Hypothalamus (tissue), 51 donors: ENCODE measurements around the gene EEF2.

ENCODE experiments used
- DNase-seq, 51 donors: peaks; one replicate each; lab custom pipeline; 2025; lab: John Stamatoyannopoulos, UW

The EEF2 gene

DNA sequence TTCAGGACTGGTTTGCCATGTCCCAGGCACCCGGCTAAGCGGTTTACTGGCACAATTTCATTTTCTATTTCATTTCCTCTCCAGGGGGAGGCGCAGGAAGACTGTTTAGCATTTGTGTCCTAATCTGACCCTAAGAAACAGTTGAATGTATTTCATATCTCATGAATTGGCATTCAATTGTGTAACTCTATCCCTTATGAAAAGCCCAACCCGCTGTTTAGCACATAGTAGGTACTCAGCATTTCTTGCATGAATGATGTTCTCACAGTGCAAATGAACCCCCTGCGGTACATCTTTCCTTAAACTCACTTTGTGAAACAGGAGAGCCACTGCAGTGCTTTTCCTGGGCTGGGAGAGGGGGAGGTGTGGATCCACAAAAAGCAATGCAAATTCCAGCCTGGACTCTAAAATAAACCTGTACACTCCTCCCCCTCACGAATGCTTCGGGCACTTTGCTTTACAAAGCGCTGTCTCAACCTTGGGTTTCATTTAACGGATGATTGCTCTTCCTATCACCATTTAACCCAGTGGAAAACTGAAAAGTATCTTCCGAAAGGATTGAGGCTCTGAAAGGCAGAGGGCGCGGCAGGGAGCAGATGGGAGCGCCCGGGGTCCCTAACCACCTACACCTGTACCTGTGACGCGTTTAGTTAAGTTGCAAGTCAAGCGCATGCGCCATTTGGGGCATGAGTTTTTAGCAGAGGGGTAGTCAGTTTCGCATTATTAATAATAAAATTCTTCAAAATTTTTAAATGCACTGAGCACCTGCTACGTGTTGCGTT is 1.2 kb upstream of the EEF2 start:
- peak in 28 of 51 donors; percentile 6 to 82 (median 43) for DNase-seq

DNA sequence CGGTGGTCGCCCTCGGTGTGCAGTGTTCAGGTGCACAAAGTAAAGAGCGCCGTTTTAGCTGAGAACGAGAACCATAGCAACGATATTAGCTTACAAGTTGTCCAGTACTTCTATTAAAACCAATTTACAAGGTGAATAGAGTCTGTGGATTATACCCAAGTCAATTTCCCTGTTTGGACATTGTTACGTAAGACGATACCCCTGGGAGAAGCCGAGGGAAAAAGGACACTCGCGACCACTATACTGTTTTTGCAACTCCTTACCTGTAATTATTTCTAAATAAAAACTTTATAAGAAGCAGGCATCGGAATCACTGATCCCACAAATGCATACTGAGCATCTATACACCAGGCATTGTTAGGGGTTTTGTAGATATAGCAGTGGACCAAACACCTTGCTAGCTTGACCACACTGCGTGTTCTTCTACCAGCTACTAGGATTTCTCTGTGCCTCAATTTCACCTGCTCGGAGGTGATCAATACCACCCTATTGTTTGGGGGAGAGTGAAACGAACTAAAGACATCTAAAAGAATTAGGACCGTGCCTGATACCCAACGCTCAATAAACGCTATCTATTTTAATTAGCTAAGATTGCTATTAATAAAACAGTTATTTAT is 488 bp upstream of the EEF2 start:
- no peak for DNase-seq

DNA sequence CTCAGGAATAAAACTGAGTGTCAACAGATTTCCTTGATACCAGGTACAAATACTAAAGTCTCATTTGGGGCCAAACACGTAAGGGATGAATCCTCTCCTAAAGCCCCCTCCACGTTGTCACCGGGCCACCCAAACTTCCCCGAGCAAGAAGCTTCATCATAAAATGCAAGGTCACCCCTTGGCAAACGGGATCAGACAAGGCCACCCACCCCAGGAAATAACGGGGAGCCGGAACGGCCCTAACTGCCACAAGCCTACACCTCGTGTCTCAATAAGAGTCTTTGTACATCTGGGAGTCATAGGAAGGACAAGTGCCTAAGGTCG is 717 bp downstream of the EEF2 start:
- peak in 2 of 51 donors; percentile 40 to 77 for DNase-seq

- DNase-seq, result peak in 1 of 51 donors; percentile 30
Measured at GRCh38 chr19:3983936-3984583, 1.2 kb downstream of the EEF2 start.

- no peak for DNase-seq
Measured at GRCh38 chr19:3983542-3983914, 1.7 kb downstream of the EEF2 start.

- DNase-seq, result peak in 2 of 51 donors; percentile 11 to 14
Measured at GRCh38 chr19:3982701-3983541, 2.3 kb downstream of the EEF2 start.

DNA sequence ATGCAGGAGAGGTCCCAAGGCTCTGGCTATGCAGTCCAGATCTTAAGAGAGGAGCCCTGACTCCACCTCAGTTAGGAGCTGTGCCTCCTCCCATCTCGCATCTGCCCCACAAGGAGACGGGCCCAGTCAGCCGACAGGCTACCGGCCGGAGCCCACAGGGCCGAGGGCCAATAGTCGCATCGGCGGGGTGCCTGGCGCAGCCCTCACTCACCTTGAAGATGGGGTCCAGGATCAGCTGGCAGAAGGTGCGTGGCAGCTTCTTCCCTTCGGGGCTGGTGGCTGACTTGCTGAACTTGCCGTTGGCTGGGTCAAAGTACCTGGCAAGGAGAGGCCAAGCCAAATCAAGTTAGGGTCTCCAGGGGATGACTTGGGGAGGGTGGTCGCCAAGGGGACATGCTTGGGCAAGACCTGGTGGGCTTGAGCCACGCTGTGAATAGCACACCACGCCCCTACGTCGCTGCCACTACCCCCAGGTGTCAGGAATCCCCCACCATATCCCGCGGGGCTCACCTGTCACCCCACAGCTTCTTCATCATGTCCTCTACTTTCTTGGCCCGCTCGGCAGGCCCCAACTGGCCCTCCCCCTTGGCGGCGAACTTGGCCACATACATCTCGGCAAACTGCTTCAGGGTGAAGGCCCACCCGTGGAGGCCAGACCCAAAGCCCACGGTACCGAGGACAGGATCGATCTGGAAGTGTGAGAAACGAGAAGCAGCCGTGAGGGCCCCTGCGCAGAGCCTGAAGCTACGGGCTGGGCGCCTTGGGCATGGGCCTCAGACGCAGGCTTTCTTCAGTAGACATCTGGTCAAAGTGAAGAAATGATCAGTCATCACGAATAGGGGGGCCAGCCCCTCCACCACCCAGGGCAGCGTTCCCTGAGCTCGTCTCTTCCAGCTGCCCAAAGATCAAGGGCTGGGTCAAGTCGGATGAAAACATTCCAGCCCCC is 3.3 kb downstream of the EEF2 start:
- no peak for DNase-seq

DNA sequence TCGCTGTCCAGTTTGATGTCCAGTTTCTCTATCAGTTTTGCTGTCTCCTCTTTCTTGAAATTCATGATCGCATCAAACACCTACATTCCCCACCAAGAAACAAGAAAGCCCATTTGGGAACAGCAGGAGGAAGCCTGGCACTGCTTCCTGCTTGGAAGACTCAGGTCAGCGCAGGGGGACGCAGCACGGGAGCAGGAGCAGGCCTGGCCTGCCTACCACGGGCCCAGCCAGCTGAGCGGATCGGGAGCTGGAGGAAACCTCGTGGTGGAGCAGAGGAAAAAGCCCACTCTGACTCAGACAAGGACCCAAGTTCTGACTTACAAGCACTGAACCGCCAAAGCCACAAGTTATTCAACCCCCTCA is 3.9 kb downstream of the EEF2 start:
- no peak for DNase-seq

DNA sequence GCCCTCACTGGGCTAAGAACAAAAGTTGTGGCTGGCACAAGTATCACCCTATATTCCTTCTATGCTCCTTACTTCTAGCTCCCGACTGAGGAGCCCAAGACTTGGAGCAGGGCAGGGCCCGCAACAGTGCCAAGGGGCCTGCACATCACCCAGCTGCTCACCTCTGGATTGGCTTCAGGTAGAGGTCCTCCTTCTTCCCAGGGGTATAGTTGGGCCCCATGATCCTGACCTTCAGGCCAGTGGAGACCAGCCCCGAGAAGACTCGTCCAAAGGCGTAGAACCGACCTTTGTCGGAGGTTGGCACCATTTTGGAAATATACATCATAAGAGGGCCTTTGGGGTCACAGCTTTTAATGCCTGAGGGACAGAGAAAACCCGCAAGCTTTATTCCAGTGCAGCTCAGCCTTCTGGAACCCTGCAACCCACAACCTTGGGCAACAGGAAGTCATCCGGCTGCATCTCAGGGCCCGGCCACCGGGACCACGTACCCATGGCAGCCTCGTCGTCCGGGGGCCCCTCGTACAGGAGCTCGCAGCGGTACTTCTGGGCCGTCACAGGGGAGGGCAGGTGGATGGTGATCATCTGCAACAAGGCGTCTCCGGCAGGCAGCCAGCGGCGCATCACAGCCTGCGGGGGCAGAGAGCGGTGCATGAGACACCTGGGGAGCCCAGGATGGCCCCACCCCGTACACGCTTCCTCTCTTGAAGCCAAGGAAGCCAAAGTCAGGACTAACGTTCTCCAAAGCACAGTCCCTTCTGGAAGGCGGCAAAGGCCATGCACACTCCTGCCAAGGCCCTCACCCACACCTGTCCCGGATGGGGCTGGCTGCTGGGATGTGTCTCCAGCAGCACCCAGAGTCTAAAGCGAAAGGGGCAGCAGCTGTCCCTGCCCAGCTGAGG is 4.7 kb downstream of the EEF2 start:
- DNase-seq, result no peak

DNA sequence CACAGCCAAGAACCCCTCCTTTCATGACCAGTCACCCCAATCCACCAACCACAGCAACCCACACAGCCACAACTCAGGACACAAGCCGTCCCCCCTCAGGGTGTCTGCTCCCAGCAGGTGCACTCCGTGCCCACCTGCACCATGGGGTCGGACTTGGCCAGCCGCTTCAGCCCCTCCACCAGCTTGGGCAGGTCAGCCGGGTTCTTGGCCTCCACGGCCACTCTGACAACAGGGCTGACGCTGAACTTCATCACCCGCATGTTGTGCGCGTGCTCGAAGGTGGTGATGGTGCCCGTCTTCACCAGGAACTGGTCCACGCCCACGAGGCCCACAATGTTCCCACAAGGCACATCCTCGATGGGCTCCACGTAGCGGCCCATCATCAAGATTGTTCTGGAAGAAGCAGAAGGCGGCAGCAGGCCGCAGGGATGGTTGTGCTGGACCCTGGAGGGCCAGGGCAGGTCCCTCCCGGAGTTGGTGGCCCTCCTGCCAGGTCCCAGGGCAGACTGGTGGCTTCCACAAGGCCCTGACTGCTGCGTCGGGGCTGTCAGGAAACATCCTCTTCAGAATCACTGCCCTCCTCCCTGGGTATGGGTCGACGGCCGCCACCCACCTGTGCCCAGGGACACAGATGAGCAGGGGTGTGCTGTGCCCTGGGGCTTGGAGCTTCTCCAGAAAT is 5.5 kb downstream of the EEF2 start:
- no peak for DNase-seq

DNA sequence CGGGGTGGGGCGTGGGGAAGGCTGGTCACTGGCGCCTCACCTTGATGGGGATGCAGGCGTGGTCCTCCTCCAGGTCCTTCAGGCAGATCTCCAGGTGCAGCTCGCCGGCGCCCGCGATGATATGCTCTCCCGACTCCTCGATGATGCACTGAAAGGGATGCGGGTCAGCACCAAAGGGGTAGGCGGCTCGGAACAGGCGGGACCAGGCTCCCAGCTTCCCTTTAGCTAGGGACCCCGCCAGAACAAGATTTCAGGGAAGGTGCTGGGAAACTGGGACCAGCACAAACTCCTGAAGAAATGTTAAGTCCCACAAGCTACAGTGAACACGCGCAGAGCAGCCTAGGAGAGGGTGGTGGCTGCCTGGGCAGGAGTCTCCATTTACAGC is 6.0 kb downstream of the EEF2 start:
- DNase-seq, result no peak

- DNase-seq, result no peak
Measured at GRCh38 chr19:3978145-3978544, 7.1 kb downstream of the EEF2 start.

GRCh38 chr19:3977242-3978143 is 7.8 kb downstream of the EEF2 start:
- DNase-seq, result no peak

- DNase-seq, result no peak
Measured at GRCh38 chr19:3976495-3977241, 8.6 kb downstream of the EEF2 start.

DNA sequence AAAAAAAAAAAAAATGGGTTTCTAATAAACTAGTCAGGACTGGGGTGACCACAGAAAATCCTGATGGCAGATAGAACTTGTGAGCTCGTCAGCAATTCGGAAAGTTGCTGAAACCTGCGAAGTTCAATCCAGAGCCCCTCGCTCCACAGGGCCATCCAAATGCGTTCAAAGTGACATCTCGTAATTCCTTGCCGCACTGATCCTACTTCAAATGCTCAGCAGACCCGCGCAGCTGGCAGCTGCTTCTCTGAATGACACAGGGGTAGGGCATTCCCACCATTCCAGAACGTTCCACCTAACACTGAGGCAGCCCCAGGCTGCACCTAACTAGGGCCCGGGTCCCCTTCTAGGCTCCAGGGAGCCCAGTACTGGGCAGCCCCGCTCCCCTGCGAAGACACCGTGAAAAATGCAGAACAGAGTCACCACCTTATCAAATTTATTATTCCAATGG is 9.6 kb downstream of the EEF2 start:
- no peak for DNase-seq

DNA sequence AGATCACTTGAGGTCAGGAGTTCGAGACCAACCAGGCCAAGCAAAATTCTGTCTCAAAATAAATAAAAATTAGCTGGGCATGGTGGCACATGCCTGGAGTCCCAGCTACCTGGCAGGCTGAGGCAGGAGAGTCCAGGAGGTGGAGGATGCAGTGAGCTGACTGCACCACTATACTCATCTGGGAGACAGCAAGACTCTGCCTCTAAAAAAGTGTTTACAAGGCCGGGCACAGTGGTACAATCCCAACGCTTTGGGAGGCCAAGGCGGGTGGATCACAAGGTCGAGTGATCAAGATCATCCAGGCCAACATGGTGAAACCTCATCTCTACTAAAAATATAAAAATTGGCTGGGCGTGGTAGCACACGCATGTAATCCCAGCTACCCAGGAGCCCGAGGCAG is 10.1 kb downstream of the EEF2 start:
- DNase-seq, result no peak
